ENCODE measurements around the gene TBX1.

The TBX1 gene

DNA sequence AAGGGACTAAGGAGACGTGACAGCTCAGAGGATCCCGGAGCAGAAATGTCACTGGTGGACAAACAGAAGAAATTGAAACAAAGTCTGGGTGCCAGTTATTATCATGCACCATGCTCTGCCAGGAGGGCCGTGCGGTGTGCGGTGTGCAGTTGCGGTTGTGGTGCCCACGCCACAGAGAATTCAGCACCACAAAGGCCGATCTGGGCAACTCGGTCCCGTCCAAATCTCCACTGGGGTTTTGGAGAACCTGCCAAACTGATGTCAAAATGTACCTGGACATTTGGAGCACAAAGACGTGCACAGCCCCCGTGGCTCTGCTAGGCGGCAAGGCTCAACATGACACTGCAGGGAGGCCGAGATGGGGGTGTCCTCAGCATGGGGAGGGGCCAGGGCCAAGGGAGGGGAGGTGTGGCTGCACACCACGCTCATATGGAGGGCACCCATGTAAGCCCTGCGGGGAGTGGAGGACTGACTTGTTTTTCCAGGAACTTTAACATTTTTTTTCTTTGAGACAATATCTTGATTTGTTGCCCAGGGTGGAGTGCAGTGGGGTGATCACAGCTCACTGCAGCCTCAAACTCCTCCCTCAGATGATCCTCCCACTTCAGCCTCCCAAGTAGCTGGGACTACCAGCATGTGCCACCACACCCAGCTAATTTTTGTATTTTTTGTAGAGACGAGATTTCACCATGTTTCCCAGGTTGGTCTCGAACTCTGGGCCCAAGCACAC lies 54.7 kb downstream of the TBX1 start:
- DNase-seq, result no peak

DNA sequence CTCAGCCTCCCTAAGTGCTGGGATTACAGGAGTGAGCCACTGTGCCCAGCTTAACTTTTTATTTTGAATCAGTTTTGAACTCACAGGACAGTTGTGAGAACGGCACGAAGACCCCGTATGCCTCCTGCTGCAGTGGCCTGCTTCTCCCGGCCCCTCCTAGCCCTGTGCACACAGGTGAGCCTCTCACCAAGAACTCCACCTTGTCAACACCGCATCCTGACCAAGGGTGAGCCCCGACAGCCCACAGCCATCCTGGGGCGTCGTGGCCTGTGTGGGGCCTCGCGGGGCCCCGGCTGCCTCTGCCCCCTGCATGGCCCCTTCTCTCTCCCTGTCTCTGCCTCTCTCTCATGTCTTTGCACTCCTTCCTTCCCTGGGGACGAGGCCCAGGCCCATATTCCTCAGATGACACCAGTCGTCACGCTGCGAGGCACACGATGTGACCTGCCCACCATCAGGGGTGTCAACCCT lies 55.3 kb downstream of the TBX1 start:
- DNase-seq, result no peak

DNA sequence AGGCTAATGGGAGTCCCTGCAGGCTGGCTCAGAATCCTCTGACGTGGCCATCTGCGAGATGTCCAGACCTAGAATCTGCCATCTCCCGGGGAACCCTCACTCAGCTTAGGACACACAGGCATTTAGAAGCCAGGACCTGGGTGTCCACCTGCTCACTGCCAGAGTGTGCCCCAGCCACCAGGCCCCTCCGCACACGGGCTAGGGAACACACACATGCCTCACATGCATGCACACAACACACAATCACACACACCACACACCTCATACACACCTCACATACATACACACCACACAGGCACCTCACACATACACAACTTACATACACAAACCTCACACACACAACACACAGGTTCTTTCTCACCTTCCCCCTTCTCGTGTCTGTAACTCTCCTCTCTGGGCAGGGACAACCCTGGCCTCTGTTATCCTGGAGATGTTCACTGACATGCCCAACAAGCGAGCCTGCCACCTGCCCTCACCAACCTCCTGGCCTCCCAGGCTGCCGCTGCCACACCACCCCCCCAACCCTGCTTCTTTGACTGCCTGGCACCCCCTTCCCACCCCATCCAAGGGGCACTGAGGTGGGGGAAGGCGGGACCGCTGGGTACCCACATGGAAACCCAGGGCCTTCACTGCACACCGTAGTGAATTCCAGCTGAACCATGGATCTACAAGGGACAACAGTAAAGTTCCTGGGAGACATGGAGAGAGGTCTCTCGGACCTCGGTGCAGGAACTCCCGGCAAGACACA lies 56.0 kb downstream of the TBX1 start:
- DNase-seq, result no peak
